Endothelial cell of umbilical vein (primary cell): ENCODE results near the gene MAST1. TPM values are rescaled to one million over a fixed set of nuclear protein-coding genes. Genes with fewer than 3 reads are reported as not detected.

ENCODE experiments used
- BruUV-seq: library from RNA; stranded (reverse); fragments of 400-500 nt; replicated peaks from 2 replicates; lab custom pipeline; 2021; lab: Mats Ljungman, UMichigan
- CTCF ChIA-PET: fragments of 300-600, 350-600 bp; sonication (Branson Sonifier 250); formaldehyde crosslinking; loops from one replicate; lab custom pipeline; 2021; ENCODE audit warnings: antibody characterized with exemption, inconsistent platforms; lab: Charles Lee
- POLR2A ChIA-PET: fragments of 300-600, 350-600 bp; sonication (Branson Sonifier 250); formaldehyde crosslinking; loops from one replicate; lab custom pipeline; 2021; ENCODE audit warnings: antibody characterized with exemption, inconsistent platforms; lab: Charles Lee
- DNase-seq: peaks from one replicate; pipeline ENCODE4 v3.0.0-alpha.2; 2011; ENCODE audit warnings: low read depth, low spot score
- FAIRE-seq: peaks from 2 replicates; lab custom pipeline; 2011; peaks lifted over from hg19 to GRCh38; lab: Jason Lieb, UNC
- H2AFZ ChIP-seq: 2 replicates; pipeline ENCODE4 v1.6.0; 2012; ENCODE audit warnings: low read depth, low read length, control low read depth, inconsistent platforms
- H3K27ac ChIP-seq: 2 replicates; pipeline ENCODE4 v1.5.1; 2011; ENCODE audit warnings: low read depth, mild to moderate bottlenecking, control low read depth, low read length, moderate library complexity; ENCODE audit not compliant: insufficient read depth
- H3K27me3 ChIP-seq, 2 experiments: 2 replicates each; pipeline versions ENCODE4 v1.6.0 to v1.6.1; 2011; ENCODE audit warnings: low read length in 2 of 2, mixed read lengths in 1 of 2; ENCODE audit not compliant: control insufficient read depth in 2 of 2, insufficient read depth in 2 of 2
- H3K36me3 ChIP-seq, 2 experiments: 2 replicates in 1 of 2; 3 replicates in 1 of 2; pipeline ENCODE4 v1.5.1; 2011; ENCODE audit warnings: low read length in 2 of 2, mild to moderate bottlenecking in 1 of 2, moderate library complexity in 1 of 2; ENCODE audit not compliant: control insufficient read depth in 2 of 2, insufficient read depth in 2 of 2; ENCODE audit errors: extremely low read depth in 1 of 2
- H3K4me1 ChIP-seq: 3 replicates; pipeline ENCODE4 v1.5.1; 2011; ENCODE audit warnings: mild to moderate bottlenecking, low read length; ENCODE audit not compliant: control insufficient read depth, insufficient read depth; ENCODE audit errors: extremely low read depth
- H3K4me2 ChIP-seq: 2 replicates; pipeline ENCODE4 v1.6.1; 2011; ENCODE audit warnings: low read length, control low read depth, mixed read lengths; ENCODE audit not compliant: insufficient read depth
- H3K4me3 ChIP-seq, 3 experiments: fragments of 200-600 bp in 1 of 3; sonication (generic), shearing (Covaris generic) in 1 of 3; replicated peaks in 1 of 3; 2 replicates each; pipeline ENCODE4 v1.5.1; 2011 to 2016; ENCODE audit warnings: control low read depth in 3 of 3, low read length in 3 of 3, mild to moderate bottlenecking in 2 of 3, inconsistent platforms in 1 of 3, low read depth in 1 of 3, moderate library complexity in 1 of 3; ENCODE audit not compliant: insufficient read depth in 1 of 3
- H3K79me2 ChIP-seq: 2 replicates; pipeline ENCODE4 v1.6.0; 2012; ENCODE audit warnings: low read length, inconsistent platforms; ENCODE audit not compliant: control insufficient read depth, insufficient read depth
- H3K9ac ChIP-seq: replicated peaks from 2 replicates; pipeline ENCODE3; 2011; ENCODE audit warnings: low read length, control low read depth; ENCODE audit not compliant: insufficient read depth; ENCODE audit errors: extremely low read depth
- H3K9me1 ChIP-seq: replicated peaks from 3 replicates; pipeline ENCODE4 v1.6.0; 2011; ENCODE audit warnings: mild to moderate bottlenecking, low read length; ENCODE audit not compliant: control insufficient read depth, insufficient read depth; ENCODE audit errors: extremely low read depth
- H3K9me3 ChIP-seq: replicated peaks from 2 replicates; pipeline ENCODE4 v1.5.1; 2012; ENCODE audit warnings: low read length, inconsistent platforms; ENCODE audit not compliant: control insufficient read depth, insufficient read depth
- H4K20me1 ChIP-seq: replicated peaks from 2 replicates; pipeline ENCODE3; 2011; ENCODE audit warnings: mild to moderate bottlenecking, low read length; ENCODE audit not compliant: control insufficient read depth, insufficient read depth; ENCODE audit errors: extremely low read depth
- CTCF ChIP-seq, 2 donors: IDR thresholded peaks; 1 replicate in 1 of 2; 2 replicates in 1 of 2; pipeline ENCODE4 v1.5.1; 2011; ENCODE audit warnings: low read length in 2 of 2, mild to moderate bottlenecking in 2 of 2, moderate library complexity in 2 of 2, control low read depth in 1 of 2, inconsistent platforms in 1 of 2, low read depth in 1 of 2; ENCODE audit not compliant: insufficient read depth in 1 of 2; ENCODE audit errors: extremely low read depth in 1 of 2
- EZH2 ChIP-seq: IDR thresholded peaks from 2 replicates; pipeline ENCODE4 v1.6.1; 2012; ENCODE audit warnings: borderline replicate concordance, low read depth, mild to moderate bottlenecking, moderate library complexity, low read length, inconsistent platforms; ENCODE audit not compliant: severe bottlenecking
- FOS ChIP-seq: IDR thresholded peaks from 2 replicates; pipeline ENCODE4 v1.6.1; 2011; ENCODE audit warnings: mild to moderate bottlenecking, low read length, moderate library complexity, borderline replicate concordance; ENCODE audit not compliant: insufficient read depth
- GATA2 ChIP-seq: IDR thresholded peaks from 2 replicates; pipeline ENCODE4 v1.7.0; 2011; ENCODE audit warnings: low read depth, mild to moderate bottlenecking, moderate library complexity, mixed read lengths, low read length; ENCODE audit not compliant: insufficient read length, insufficient read depth
- JUN ChIP-seq: IDR thresholded peaks from 2 replicates; pipeline ENCODE4 v1.6.1; 2011; ENCODE audit warnings: borderline replicate concordance, low read depth; ENCODE audit not compliant: insufficient read length, insufficient read depth
- MAX ChIP-seq: IDR thresholded peaks from 2 replicates; pipeline ENCODE4 v1.6.1; 2011; ENCODE audit not compliant: insufficient read depth, insufficient read length
- MYC ChIP-seq: IDR thresholded peaks from one replicate; pipeline ENCODE4 v1.6.1; 2011; ENCODE audit warnings: mild to moderate bottlenecking, low read depth, low read length
- POLR2A ChIP-seq: IDR thresholded peaks from 2 replicates; pipeline ENCODE4 v1.6.1; 2012; ENCODE audit warnings: low read depth, mild to moderate bottlenecking, control low read depth, low read length
- POLR2AphosphoS5 ChIP-seq: IDR thresholded peaks from 2 replicates; pipeline ENCODE4 v1.6.1; 2012; ENCODE audit warnings: low read depth, mild to moderate bottlenecking, control low read depth, low read length, moderate library complexity; ENCODE audit not compliant: insufficient read depth
- dilution Hi-C: fragments of 300-500 bp; cut with MboI; formaldehyde crosslinking; loops from one replicate; pipeline ENCODE4 v1.15.0; 2019; ENCODE audit warnings: low sequenced_read_pairs; ENCODE audit not compliant: extremely low pct_ligation_motif_present
- intact Hi-C: fragments of 100-400 bp; cut with micrococcal nuclease; formaldehyde crosslinking; loops from one replicate; pipeline ENCODE4 v1.10.0; 2022
- polyA plus RNA-seq, 4 experiments: library from polyadenylated mRNA; depleted of rRNA in 3 of 4; stranded (reverse) in 3 of 4; unstranded in 1 of 4; fragments of >200 nt; gene quantifications; 2 replicates each; pipeline versions ENCODE4 v1.2.1 to v1.2.3, GENCODE V29; 2011 to 2012; ENCODE audit warnings: missing spikeins in 1 of 4
- total RNA-seq: library from RNA; stranded (reverse); gene quantifications from 2 replicates; pipeline ENCODE4 v1.2.3, GENCODE V29; 2021

The MAST1 gene
- total and polyA plus RNA-seq, 2 donors (not counting 3 experiments of a cell fraction or from before 2014, with no cell fraction given) = 0.13 to 0.46 TPM

- BruUV-seq = no TSS peak
- dilution Hi-C loops (no loop called here), intact Hi-C loops (no loop called here)
- no peaks in the 10 kb centered on the region for H3K9me3 ChIP-seq
- H3K36me3 ChIP-seq = no peaks in the 10 kb centered on the region
- TF ChIP-seq JUN = no peak
- no peak for TF ChIP-seq MAX
- no peak for TF ChIP-seq GATA2
- no peak for TF ChIP-seq FOS
- TF ChIP-seq CTCF (IDR thresholded peaks at IDR 0.05; ENCODE audit: extremely low read depth in 1 of 2, insufficient read depth in 1 of 2, low read depth in 1 of 2, low read length in 2 of 2) = no peak
- no peak for TF ChIP-seq MYC
- no peak for TF ChIP-seq POLR2A
- TF ChIP-seq POLR2AphosphoS5 = no peak
- TF ChIP-seq EZH2 = no peak
- no peak overlapping the region for H3K4me2 ChIP-seq
- H3K4me3 ChIP-seq = no peak overlapping the region
- no peaks in the 10 kb centered on the region for H4K20me1 ChIP-seq
- no peak overlapping the region for H2AFZ ChIP-seq
- H3K27ac ChIP-seq = no peak overlapping the region
- ChIA-PET CTCF (interaction anchor here (1.7 kb wide), 1 partner anchor 12 kb away, joined by 8 read pairs; no protein-coding TSS in a partner anchor), POLR2A (interaction anchor here (0.7 kb wide), 1 partner anchor 17 kb away, joined by 4 read pairs; no protein-coding TSS in a partner anchor)
- FAIRE-seq (no peak), DNase-seq (no peak)
- H3K9ac ChIP-seq = no peak overlapping the region
- H3K27me3 ChIP-seq = peaks cover 0 to under 1% of the 10 kb centered on the region in 2 experiments
- no peaks in the 10 kb centered on the region for H3K9me1 ChIP-seq
- no peaks in the 10 kb centered on the region for H3K4me1 ChIP-seq
- H3K79me2 ChIP-seq = no peaks in the 10 kb centered on the region
Measured at GRCh38 chr19:12859546-12859945, 21.2 kb downstream of the MAST1 start.
